NCI-H774 (cell line): ENCODE data around the gene PREX1.

Experiments used
- DNase-seq: peaks from one replicate; lab custom pipeline; 2025; lab: John Stamatoyannopoulos, UW

The PREX1 gene

GRCh38 chr20:48679011-48679410 is 148.8 kb downstream of the PREX1 start:
- DNase-seq: no peak

- no peak for DNase-seq
These were observed 149.4 kb downstream of the PREX1 start for GRCh38 chr20:48678421-48678820.

- no peak for DNase-seq
These were observed 150.9 kb downstream of the PREX1 start for GRCh38 chr20:48676795-48677460.

- DNase-seq: no peak
These were observed 151.7 kb downstream of the PREX1 start for GRCh38 chr20:48676125-48676524.

GRCh38 chr20:48674461-48674860 is 153.3 kb downstream of the PREX1 start:
- no peak for DNase-seq

GRCh38 chr20:48673507-48673906 is 154.3 kb downstream of the PREX1 start:
- no peak for DNase-seq

- DNase-seq: no peak
These were observed 155.5 kb downstream of the PREX1 start for GRCh38 chr20:48672324-48672723.

- DNase-seq: no peak
These were observed 156.7 kb downstream of the PREX1 start for GRCh38 chr20:48671141-48671540.

GRCh38 chr20:48669946-48670605 is 157.7 kb downstream of the PREX1 start:
- DNase-seq: no peak

- DNase-seq: no peak
These were observed 159.3 kb downstream of the PREX1 start for GRCh38 chr20:48668451-48668946.

- no peak for DNase-seq
These were observed 159.8 kb downstream of the PREX1 start for GRCh38 chr20:48667889-48668413.

GRCh38 chr20:48667481-48667880 is 160.3 kb downstream of the PREX1 start:
- DNase-seq: no peak

GRCh38 chr20:48665785-48666184 is 162.0 kb downstream of the PREX1 start:
- no peak for DNase-seq

- no peak for DNase-seq
These were observed 165.1 kb downstream of the PREX1 start for GRCh38 chr20:48662711-48663110.

- DNase-seq: no peak
These were observed 166.0 kb downstream of the PREX1 start for GRCh38 chr20:48661575-48662455.

GRCh38 chr20:48660788-48661187 is 167.0 kb downstream of the PREX1 start:
- no peak for DNase-seq

GRCh38 chr20:48659858-48660257 is 167.9 kb downstream of the PREX1 start:
- DNase-seq: no peak

GRCh38 chr20:48658505-48658904 is 169.3 kb downstream of the PREX1 start:
- no peak for DNase-seq

GRCh38 chr20:48658198-48658476 is 169.7 kb downstream of the PREX1 start:
- DNase-seq: no peak

GRCh38 chr20:48657426-48658197 is 170.2 kb downstream of the PREX1 start:
- DNase-seq: peak; percentile 26

- DNase-seq: no peak
These were observed 171.1 kb downstream of the PREX1 start for GRCh38 chr20:48656661-48657211.

- DNase-seq: no peak
These were observed 171.7 kb downstream of the PREX1 start for GRCh38 chr20:48656137-48656536.
